Neural cell (in vitro differentiated cells): ENCODE data around the gene ITGAE. TPM values are rescaled to one million over a fixed set of nuclear protein-coding genes. Genes with fewer than 3 reads are reported as not detected.

Experiments
- H2AFZ ChIP-seq: fragments of 200-600, 300-800 bp; sonication (generic), shearing (Covaris generic); 2 replicates; pipeline ENCODE4 v1.6.0; 2014; ENCODE audit warnings: low read depth, mild to moderate bottlenecking, antibody characterized with exemption, low read length, moderate library complexity
- H3F3A ChIP-seq: fragments of 200-600 bp; shearing (Covaris generic); 2 replicates; pipeline ENCODE4 v1.6.1; 2016; ENCODE audit warnings: mild to moderate bottlenecking, moderate library complexity, mixed read lengths, antibody characterized with exemption, low read length; ENCODE audit not compliant: insufficient read depth, poor library complexity, severe bottlenecking
- H3K27ac ChIP-seq: fragments of 200-600, 300-800 bp; sonication (generic), shearing (Covaris generic); 2 replicates; pipeline ENCODE4 v1.5.1; 2014; ENCODE audit warnings: mild to moderate bottlenecking, low read length, moderate library complexity
- H3K27me3 ChIP-seq: fragments of 300-800, 200-600 bp; sonication (generic), shearing (Covaris generic); 2 replicates; pipeline ENCODE4 v1.6.0; 2014; ENCODE audit warnings: mild to moderate bottlenecking, low read depth, low read length, moderate library complexity; ENCODE audit not compliant: insufficient read depth
- H3K36me3 ChIP-seq: fragments of 300-800, 200-600 bp; sonication (generic), shearing (Covaris generic); 2 replicates; pipeline ENCODE4 v1.5.1; 2014; ENCODE audit warnings: mild to moderate bottlenecking, antibody characterized with exemption, low read length, moderate library complexity; ENCODE audit not compliant: insufficient read depth
- H3K4me2 ChIP-seq: fragments of 300-800, 200-600 bp; sonication (generic), shearing (Covaris generic); 2 replicates; pipeline ENCODE4 v1.6.0; 2014; ENCODE audit warnings: mild to moderate bottlenecking, low read length
- H3K4me3 ChIP-seq: fragments of 300-800, 200-600 bp; sonication (generic), shearing (Covaris generic); 2 replicates; pipeline ENCODE4 v1.5.1; 2014; ENCODE audit warnings: mild to moderate bottlenecking, low read length, moderate library complexity
- H3K79me2 ChIP-seq: fragments of 200-600 bp; shearing (Covaris generic); replicated peaks from 2 replicates; pipeline ENCODE4 v1.6.0; 2014; ENCODE audit warnings: mild to moderate bottlenecking, low read length, moderate library complexity; ENCODE audit not compliant: insufficient read depth
- H3K9ac ChIP-seq: fragments of 300-800, 200-600 bp; sonication (generic), shearing (Covaris generic); 2 replicates; pipeline ENCODE4 v1.6.1; 2016; ENCODE audit warnings: mild to moderate bottlenecking, low read length, mixed read lengths
- H3K9me2 ChIP-seq: fragments of 200-600 bp; shearing (Covaris generic); 2 replicates; pipeline ENCODE4 v1.6.1; 2016; ENCODE audit warnings: mild to moderate bottlenecking, low read length, mixed read lengths; ENCODE audit not compliant: insufficient read depth
- H3K9me3 ChIP-seq: fragments of 200-600, 300-800 bp; sonication (generic), shearing (Covaris generic); 2 replicates; pipeline ENCODE4 v1.6.1; 2016; ENCODE audit warnings: mild to moderate bottlenecking, mixed run types, low read length, moderate library complexity, mixed read lengths
- H4K20me1 ChIP-seq: fragments of 200-600 bp; shearing (Covaris generic); 2 replicates; pipeline ENCODE4 v1.6.1; 2016; ENCODE audit warnings: mild to moderate bottlenecking, mixed run types; ENCODE audit not compliant: insufficient read depth
- CTCF ChIP-seq: fragments of 450-650 bp; IDR thresholded peaks from 2 replicates; pipeline ENCODE4 v1.5.1; 2014; ENCODE audit warnings: antibody characterized with exemption, mild to moderate bottlenecking, moderate library complexity; ENCODE audit not compliant: poor library complexity, severe bottlenecking
- EP300 ChIP-seq: fragments of 450-650 bp; conservative IDR thresholded peaks from 2 replicates; pipeline ENCODE4 v1.6.1; 2014; ENCODE audit warnings: antibody characterized with exemption, mild to moderate bottlenecking, moderate library complexity; ENCODE audit not compliant: poor library complexity, severe bottlenecking
- EZH2 ChIP-seq: fragments of 200-600, 300-800 bp; shearing (Covaris generic), sonication (generic); IDR thresholded peaks from 2 replicates; pipeline ENCODE4 v1.6.1; 2014; ENCODE audit warnings: antibody characterized with exemption, low read length, borderline replicate concordance, mild to moderate bottlenecking; ENCODE audit not compliant: insufficient read depth, poor library complexity, severe bottlenecking
- MXI1 ChIP-seq: fragments of 450-650 bp; conservative IDR thresholded peaks from 2 replicates; pipeline ENCODE4 v1.6.1; 2014; ENCODE audit warnings: antibody characterized with exemption, mild to moderate bottlenecking; ENCODE audit not compliant: poor library complexity, severe bottlenecking
- POLR2AphosphoS5 ChIP-seq: IDR thresholded peaks from 2 replicates; pipeline ENCODE4 v1.6.1; 2012
- RAD21 ChIP-seq: fragments of 450-650 bp; conservative IDR thresholded peaks from 2 replicates; pipeline ENCODE4 v1.6.1; 2014; ENCODE audit warnings: antibody characterized with exemption, mild to moderate bottlenecking, moderate library complexity
- REST ChIP-seq: IDR thresholded peaks from 2 replicates; pipeline ENCODE4 v1.6.1; 2012; ENCODE audit warnings: borderline replicate concordance
- SMC3 ChIP-seq: fragments of 450-650 bp; conservative IDR thresholded peaks from 2 replicates; pipeline ENCODE4 v1.6.1; 2014; ENCODE audit warnings: antibody characterized with exemption, mild to moderate bottlenecking, moderate library complexity; ENCODE audit not compliant: poor library complexity
- TAF1 ChIP-seq: IDR thresholded peaks from 2 replicates; pipeline ENCODE4 v1.6.1; 2012; ENCODE audit warnings: low read depth
- polyA plus RNA-seq: library from polyadenylated mRNA; depleted of rRNA; stranded (reverse); fragments of >200 nt; gene quantifications from 2 replicates; pipeline ENCODE4 v1.2.3, GENCODE V29; 2014

Gene ITGAE
- polyA plus RNA-seq, 1 donor from 2014 or later = 169 TPM

- no peak overlapping the region for H3K4me3 ChIP-seq
- H3K36me3 ChIP-seq = no peaks in the 10 kb centered on the region
- TF ChIP-seq CTCF (no peak), POLR2AphosphoS5 (no peak), SMC3 (no peak), MXI1 (no peak), RAD21 (no peak), TAF1 (no peak), EP300 (no peak), EZH2 (no peak), REST (no peak)
- no peaks in the 10 kb centered on the region for H3K79me2 ChIP-seq
- no peak overlapping the region for H3K4me2 ChIP-seq
- no peaks in the 10 kb centered on the region for H4K20me1 ChIP-seq
- no peaks in the 10 kb centered on the region for H3K9me2 ChIP-seq
- no peak overlapping the region for H3K27ac ChIP-seq
- H3K9ac ChIP-seq = no peak overlapping the region
- no peaks in the 10 kb centered on the region for H3K9me3 ChIP-seq
- H3K27me3 ChIP-seq = no peaks in the 10 kb centered on the region
- no peak overlapping the region for H2AFZ ChIP-seq
- H3F3A ChIP-seq = no peaks in the 10 kb centered on the region
Measured at GRCh38 chr17:3678821-3679530, 122.0 kb downstream of the ITGAE start.

- no peak overlapping the region for H3K4me2 ChIP-seq
- H3K4me3 ChIP-seq = no peak overlapping the region
- no peak overlapping the region for H3K27ac ChIP-seq
Measured at GRCh38 chr17:3678095-3678820, 122.7 kb downstream of the ITGAE start.

More at GRCh38 chr17:3678095-3678820, 122.7 kb downstream of the ITGAE start:
- H3K9me3 ChIP-seq = no peaks in the 10 kb centered on the region
- H4K20me1 ChIP-seq = no peaks in the 10 kb centered on the region
- no peaks in the 10 kb centered on the region for H3F3A ChIP-seq
- no peaks in the 10 kb centered on the region for H3K9me2 ChIP-seq
- TF ChIP-seq POLR2AphosphoS5 = no peak
- TF ChIP-seq EP300 = no peak
- no peak for TF ChIP-seq SMC3
- no peak for TF ChIP-seq CTCF
- H3K79me2 ChIP-seq = no peaks in the 10 kb centered on the region
- no peaks in the 10 kb centered on the region for H3K27me3 ChIP-seq
- no peak overlapping the region for H3K9ac ChIP-seq
- no peak overlapping the region for H2AFZ ChIP-seq
- H3K36me3 ChIP-seq = no peaks in the 10 kb centered on the region
